Activated CD4-positive, alpha-beta T cell treated with anti-CD3 and anti-CD28 coated beads, Interleukin-2, amount 50 U/mL, for 4 hours (primary cell): ENCODE results near the gene MYO16.

Source experiments
- DNase-seq, 2 experiments: peaks; one replicate each; pipeline ENCODE4 v3.0.0-alpha.2; 2020

The MYO16 gene

GRCh38 chr13:109139346-109139745, 509.9 kb downstream of the MYO16 start:
- no peak for DNase-seq

DNA sequence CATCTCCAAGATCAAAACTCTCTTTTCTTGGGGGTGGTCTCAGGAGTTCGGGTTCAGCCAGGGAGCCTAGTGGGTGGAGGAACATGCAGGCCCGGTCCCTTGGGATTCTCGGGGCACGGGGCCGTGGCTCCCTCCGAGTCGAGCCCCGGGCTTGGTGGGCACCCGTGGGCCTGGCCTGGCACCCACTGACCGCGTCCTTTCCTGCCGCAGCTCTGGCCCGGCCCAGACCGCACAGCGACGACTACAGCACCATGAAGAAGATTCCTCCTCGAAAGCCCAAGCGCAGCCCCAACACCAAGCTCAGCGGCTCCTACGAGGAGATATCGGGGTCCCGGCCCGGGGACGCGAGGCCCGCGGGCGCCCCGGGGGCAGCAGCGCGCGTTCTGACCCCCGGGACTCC, 510.6 kb downstream of the MYO16 start:
- DNase-seq, result no peak

DNA sequence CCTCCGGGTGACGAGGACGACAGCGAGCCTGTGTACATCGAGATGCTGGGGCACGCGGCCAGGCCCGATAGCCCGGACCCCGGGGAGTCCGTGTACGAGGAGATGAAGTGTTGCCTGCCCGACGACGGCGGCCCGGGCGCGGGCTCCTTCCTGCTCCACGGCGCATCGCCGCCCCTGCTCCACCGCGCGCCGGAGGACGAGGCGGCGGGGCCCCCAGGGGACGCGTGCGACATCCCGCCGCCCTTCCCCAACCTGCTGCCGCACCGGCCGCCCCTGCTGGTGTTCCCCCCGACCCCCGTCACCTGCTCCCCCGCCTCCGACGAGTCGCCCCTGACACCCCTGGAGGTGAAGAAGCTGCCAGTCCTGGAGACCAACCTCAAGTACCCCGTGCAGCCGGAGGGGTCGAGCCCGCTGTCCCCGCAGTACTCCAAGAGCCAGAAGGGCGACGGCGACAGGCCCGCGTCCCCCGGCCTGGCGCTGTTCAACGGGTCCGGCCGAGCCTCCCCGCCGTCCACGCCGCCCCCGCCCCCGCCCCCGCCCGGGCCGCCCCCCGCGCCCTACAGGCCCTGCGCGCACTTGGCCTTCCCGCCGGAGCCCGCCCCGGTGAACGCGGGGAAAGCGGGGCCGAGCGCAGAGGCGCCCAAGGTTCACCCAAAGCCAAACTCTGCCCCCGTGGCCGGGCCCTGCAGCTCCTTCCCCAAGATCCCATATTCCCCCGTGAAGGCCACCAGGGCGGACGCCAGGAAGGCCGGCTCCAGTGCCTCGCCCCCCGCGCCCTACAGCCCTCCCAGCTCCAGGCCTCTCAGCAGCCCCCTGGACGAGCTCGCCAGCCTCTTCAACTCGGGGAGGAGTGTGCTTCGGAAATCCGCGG, 511.3 kb downstream of the MYO16 start:
- no peak for DNase-seq

DNA sequence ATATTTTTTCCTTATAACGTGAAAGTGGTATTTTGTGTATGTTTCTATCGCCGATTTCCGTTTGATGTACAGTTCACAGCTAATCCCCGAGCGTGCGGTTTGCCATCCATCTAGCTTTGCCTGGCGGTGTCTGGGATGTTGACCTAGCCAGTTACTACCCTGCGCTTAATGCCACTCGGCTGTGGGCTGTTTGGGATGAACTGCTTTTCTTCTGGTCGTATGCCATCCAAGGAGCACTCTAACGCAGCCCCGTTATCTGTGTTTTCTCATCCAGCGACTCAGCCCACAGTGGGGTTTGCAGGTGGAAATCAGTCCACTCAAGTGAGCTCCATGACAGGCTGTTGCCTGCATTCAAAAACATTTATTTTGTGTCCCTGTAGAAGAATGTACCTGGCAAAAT, 512.3 kb downstream of the MYO16 start:
- DNase-seq, result no peak

DNA sequence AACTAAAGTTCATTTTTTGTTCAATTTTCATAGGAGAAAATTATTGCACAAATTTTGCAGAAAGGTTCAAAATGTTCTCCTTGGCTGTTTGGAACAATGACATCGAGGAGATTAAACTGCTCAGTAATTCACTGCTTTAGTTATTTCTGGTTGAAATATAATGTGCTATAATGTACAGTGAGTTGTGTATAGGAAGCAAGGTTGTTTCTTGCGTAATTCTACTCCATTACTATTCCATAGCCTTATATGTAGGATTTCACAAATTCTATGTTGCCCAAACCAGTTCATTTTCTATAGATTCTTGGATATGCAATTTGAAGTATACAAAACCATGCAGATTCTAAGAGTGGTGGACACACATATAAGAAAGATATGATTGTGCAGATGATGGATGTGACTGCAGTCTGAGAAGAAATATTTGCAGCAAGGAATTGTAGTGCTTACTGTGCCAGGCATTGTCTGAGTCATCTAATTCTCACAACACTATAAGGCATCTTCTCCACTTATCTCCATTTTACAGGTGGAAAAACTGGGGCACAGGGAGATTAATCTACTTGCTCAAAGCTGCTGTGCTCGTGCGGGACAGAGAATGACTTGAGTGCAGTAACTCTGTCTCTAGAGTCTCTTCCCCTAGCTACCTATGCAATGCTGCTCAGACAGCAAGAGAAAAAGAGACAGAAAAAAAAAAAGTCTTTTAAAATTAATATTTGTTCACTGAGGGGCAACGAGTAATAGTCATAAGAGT, 515.5 kb downstream of the MYO16 start:
- DNase-seq, result no peak

GRCh38 chr13:109145631-109146030, 516.2 kb downstream of the MYO16 start:
- no peak for DNase-seq

DNA sequence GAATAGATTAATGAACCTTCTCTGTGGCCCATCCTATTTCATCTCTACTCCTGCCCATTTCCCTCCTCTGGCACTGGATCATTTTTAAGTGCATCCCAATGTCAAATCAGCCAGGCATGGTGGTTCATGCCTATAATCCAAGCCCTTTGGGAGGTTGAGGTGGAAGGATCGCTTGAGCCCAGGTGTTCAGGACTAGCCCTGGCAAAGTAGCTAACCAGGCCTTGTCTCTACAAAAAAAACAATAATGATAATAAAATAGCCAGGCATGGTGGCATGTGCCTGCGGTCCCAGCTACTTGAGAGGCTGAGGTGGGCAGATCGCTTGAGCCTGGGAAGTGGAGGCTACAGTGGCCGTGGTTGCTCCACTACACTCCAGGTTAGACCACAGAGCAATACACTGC, 517.0 kb downstream of the MYO16 start:
- no peak for DNase-seq

DNA sequence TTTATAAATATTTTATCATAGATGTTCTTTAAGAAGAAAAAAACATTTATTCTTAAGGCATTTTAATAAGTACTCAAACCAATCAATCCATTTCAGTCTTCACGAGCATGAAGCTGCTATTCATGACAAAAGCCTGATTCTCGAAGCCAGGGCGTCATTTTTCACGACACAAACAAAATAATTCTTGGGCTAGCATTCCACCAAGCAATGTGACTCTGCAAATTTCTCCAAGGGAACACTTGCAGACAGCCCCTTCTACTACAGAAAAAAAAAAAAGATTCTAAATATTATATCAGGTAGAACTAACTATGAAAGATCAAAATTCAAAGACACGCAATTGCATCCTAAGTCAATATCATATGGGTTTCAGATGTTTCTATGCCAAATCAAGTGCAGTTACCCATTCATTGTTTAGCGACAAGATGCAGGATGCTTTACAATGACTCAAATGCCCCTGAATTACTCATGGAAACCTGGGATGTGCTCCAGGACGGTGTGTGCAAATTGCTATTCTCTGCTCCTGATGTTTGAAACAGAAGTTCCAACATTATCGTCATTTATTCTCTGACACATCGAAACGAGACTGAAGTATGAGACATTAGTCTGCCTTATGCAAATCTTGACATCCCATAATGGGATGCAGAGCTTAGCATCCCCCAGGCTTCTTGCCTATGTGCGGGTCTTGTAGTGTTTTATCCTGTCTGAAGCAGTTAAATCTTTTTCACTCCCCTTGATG, 517.7 kb downstream of the MYO16 start:
- DNase-seq, result no peak

DNA sequence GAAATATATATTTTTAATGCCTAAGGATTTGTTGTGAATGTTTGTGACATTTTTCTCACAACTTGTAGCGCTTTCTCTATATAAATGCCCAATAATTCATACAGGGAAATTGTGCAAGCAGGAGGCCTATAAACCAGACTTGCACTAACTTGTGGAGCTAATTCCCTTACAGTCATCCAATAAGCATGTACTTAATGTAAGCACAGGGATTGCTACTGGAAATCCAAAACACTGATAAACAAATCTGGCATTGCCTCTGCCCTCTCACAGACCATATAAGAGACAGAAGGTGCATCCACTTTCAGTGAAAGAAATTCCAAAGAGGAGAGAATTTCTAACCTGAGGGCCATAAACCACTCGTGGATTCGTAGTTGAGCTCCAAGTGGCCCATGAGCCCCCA, 518.8 kb downstream of the MYO16 start:
- DNase-seq, result no peak

DNA sequence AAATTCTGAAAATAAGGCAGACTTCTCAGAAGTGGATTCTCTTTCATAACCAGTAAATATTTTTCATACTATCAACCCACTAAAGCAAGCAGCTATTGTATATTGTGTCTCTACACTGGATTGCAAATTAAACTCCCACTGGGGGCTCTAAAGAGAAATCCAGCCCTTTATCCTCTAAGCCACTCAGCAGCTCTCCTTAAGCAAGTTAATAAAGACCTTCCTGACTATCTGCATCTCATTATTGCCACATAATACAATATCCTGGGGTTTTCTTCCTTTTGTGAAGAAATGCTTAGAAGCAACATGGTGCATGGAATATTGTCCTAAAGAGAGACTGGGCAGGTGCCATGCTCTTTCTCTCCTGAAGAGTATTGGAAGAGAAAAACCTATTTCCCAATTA, 521.3 kb downstream of the MYO16 start:
- no peak for DNase-seq

GRCh38 chr13:109151255-109151654, 521.8 kb downstream of the MYO16 start:
- DNase-seq, result no peak

- no peak for DNase-seq
Observed at GRCh38 chr13:109151696-109152095, 522.3 kb downstream of the MYO16 start.

DNA sequence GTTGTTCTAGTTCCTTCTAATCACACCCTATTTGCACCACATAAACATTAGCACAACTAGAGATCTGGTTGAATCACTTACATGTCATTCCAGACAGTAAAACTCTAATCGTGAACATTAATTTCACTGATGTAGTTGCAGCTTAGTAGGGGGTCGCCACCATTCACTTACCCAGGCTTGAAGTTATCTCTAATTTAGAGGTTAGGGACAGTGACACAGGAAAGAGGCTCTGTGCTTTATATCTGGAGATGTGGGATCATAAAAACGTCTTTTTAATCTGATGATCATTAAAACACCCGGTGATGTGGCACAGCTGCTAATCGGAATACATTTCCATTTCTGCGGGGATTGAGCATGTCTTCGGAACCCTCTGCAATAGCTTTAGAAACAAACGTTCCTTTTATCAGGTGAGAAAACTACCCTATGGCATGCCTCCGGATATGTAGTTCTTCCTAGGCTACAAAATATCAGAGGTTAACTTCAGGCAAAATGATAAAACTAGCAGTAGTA, 523.0 kb downstream of the MYO16 start:
- DNase-seq, result no peak

GRCh38 chr13:109152941-109153340, 523.5 kb downstream of the MYO16 start:
- DNase-seq, result no peak

- no peak for DNase-seq
Observed at GRCh38 chr13:109154146-109154545, 524.7 kb downstream of the MYO16 start.

- DNase-seq, result no peak
Observed at GRCh38 chr13:109154546-109154945, 525.1 kb downstream of the MYO16 start.

- DNase-seq, result no peak
Observed at GRCh38 chr13:109154966-109155761, 525.8 kb downstream of the MYO16 start.

GRCh38 chr13:109156181-109156935, 526.9 kb downstream of the MYO16 start:
- DNase-seq, result no peak

GRCh38 chr13:109157275-109157674, 527.9 kb downstream of the MYO16 start:
- no peak for DNase-seq

DNA sequence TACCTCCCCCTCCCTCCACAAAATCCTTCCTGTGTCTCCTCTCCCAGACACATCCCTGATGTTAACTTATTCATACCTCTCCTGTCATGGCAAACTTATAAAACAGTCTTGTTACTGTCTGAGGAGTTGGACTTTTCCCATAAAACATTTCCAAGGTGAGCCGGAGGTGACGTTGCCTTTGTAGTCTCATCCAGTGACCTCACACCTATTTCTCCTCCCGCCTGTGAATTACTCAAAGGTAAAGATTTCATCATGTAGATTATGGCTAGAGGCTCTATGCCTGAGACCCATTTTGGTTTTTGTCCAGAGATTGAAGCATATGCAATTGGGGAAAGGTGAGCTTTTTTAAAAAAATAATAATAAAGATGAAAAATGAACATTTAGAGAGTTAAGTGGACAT, 529.0 kb downstream of the MYO16 start:
- no peak for DNase-seq

DNA sequence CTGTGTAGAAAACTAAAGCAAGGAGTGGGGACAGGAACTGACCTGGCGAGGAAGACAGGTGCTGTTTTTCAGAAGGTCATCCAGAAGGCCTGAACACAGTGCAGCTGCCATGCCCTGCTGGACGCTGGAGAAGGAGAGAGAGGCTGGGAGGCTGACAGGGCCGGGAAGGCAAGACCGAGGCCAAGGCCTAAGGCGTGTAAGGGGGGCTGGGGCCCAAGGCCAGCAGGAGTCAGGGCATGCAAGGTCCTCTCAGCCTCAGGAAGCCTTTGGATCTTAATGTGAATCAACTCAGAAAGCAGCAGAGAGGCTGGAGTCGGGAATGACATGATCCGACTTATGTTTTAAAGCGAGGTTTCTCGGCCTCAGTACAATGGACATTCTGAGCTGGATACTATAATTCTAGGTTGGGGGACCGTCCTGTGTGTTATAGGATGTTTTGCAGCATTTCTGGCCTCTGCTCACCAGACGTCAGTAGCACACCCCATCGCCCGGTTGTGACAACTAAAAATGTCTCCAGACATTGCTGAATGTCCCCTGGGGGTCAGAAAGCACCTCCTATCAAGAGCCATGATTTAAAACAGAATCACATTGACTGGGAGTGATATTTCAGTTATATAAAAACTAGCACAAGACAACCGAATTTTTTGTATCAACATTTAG, 530.4 kb downstream of the MYO16 start:
- no peak for DNase-seq
